Stimulated activated CD4-positive, alpha-beta T cell treated with anti-CD3 and anti-CD28 coated beads, TNF-alpha, amount 100 ng/mL, for 1 hour (primary cell): ENCODE measurements around the gene CNOT3.

ENCODE experiments used
- DNase-seq, 3 donors: peaks; one replicate each; pipeline ENCODE4 v3.0.0-alpha.2; 2020; ENCODE audit warnings: low read depth in 3 of 3, low spot score in 1 of 3

The CNOT3 gene

GRCh38 chr19:54149021-54149812 is 11.7 kb downstream of the CNOT3 start:
- no peak for DNase-seq

DNA sequence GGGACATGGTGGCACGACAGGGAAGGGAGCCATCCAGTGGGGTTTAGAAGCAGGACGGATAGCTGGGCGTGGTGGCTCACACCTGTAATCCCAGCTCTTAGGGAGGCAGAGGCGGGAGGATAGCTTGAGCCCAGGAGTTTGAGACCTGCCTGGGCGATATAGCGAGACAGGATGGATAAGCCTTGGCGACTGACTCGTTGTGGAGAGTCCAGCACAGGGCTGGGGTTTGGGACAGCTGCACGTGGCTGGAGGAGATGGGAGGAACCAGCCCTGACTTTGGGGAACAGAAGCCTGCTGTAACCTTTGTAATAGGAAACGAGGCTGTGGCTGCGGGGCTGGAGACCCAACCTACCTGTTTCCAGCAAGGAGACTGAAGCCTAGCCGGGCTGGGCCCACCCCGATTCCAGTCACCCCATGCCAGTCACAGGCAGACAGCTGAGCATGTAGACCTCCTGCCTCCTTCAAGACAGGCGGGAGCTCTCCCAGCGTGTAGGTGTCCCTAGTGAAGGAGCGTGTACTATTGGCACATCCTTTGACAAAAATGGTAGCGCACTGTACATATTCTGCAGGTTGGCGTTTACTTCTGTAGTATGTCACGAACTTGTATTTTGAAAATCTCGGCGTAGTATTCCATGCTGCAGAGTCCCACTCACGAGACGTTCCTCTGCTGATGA is 13.9 kb downstream of the CNOT3 start:
- no peak for DNase-seq

GRCh38 chr19:54152267-54152666 is 14.7 kb downstream of the CNOT3 start:
- DNase-seq: no peak

GRCh38 chr19:54152878-54153524 is 15.4 kb downstream of the CNOT3 start:
- DNase-seq: no peak

- no peak for DNase-seq
These were observed 16.3 kb downstream of the CNOT3 start for GRCh38 chr19:54153731-54154326.

GRCh38 chr19:54154603-54155345 is 17.2 kb downstream of the CNOT3 start:
- DNase-seq: no peak

DNA sequence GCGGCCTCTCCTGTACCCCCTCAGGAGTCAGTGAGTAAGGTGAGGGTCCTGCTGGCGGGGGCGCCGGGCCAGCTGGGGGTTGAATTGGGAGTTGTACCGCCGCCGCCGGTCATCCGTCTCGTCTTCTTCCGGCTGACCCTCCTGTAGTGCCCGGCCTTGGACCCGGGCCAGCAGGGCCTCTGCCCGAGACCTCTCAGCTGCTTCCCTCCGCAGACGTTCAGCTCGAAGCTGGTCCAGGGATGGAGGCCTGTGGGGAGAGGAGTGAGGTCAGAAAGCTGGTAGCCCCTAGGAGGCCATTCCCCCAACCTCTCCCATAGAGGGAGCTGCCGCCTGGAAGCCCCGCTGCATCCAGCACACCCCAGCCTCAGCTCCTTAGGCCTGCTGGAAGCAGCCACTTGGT is 18.1 kb downstream of the CNOT3 start:
- DNase-seq: no peak

DNA sequence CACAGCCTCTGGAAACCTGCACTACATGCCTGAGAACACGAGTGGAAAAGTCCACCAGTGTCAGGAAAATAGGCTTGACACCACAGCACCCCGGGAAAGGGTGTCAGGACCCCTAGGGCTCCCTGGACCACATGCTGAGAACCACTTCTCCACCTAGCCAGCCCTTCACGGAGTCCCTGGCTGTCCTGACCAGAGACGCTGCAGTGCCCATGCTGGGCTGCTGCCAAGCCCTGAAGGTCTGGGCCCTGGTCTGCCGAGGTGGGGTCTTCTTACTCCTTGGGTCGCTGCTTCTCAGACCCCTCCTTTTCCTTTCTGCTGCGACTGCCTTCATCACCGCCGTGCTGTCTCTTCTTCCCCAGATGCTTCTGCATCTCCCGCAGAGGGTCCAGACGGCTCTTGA is 18.9 kb downstream of the CNOT3 start:
- no peak for DNase-seq

DNA sequence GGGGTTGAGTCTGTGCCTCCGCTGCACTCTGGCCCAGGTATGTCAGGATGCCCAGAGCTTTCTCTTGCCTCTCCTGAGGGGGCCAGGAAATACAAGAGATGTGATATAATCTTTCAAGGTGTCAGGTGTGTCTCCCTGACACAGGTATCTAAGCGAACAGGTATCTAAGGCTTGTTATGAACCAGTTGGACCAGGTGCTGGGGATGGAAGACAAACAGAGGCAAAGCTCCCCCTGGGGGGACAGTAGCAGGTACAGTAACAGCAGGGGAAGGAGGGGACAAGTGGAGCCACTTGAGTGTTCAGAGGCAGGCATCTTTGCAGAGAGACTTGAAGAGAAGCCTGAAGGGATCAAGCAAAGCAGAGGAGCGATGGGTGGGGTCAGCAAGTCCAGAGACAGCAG is 19.4 kb downstream of the CNOT3 start:
- DNase-seq: no peak

GRCh38 chr19:54158812-54159351 is 21.3 kb downstream of the CNOT3 start:
- DNase-seq: no peak

- DNase-seq: peak; percentile 85 to 99 (median 95)
These were observed 22.0 kb downstream of the CNOT3 start, which contains the start of gene LENG1 for GRCh38 chr19:54159352-54160181. Gene LENG1, minus strand, starts transcription at chr19:54159721. Its CDS starts 26 bp downstream, at chr19:54159695.

- DNase-seq: no peak
These were observed 22.7 kb downstream of the CNOT3 start for GRCh38 chr19:54160182-54160811.

DNA sequence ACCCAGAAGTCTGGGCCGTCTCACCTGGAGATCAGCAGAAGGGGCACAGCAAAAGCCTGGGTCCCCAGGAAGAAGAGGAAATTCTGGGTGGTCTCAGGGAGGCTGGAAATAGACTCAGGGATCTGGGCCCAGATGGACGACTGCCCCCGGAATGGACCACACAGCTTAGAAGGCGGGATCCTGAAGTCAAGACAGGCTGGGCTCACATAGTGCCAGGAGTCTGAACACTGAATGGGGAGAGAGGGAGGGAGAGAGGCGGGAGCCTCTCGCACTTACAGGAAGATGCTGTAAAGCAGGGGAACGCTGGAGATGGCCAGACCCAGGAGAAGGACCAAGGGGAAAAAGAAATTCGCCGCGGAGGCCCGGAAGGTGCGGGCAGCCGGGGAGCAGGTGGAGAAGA is 23.3 kb downstream of the CNOT3 start:
- no peak for DNase-seq

DNA sequence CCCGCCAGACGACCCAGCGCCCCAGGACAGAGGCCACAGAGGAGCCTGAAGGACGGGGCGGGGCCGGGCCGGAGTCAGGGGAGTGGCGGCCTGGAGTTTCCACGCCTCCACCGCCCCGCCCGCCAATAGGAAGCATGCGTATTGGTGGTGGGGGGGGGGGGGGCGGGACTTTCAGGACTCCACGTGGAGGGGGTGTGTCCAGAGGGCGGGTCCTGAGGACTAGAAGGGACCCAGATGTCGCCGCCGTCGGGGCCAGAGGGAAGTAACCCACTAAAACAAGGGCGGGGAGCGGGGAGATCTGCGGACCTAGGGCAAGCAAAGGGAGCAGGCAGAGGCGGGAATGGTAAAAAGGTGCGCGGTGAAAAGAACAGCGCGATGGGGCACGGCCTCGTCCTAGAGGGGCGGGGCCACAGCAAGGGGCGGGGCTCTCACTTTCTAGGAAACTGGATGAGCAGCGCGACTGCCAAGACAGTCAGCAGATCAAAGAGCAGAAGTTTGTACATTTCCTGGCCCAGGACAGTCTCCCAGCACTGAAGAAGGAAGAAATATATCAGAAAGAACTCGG is 24.8 kb downstream of the CNOT3 start:
- DNase-seq: peak; percentile 36 to 70 (median 51)

GRCh38 chr19:54162884-54163283 is 25.3 kb downstream of the CNOT3 start:
- DNase-seq: no peak

- DNase-seq: no peak
These were observed 27.0 kb downstream of the CNOT3 start for GRCh38 chr19:54164369-54165068.

- no peak for DNase-seq
These were observed 27.7 kb downstream of the CNOT3 start for GRCh38 chr19:54165222-54165621.

GRCh38 chr19:54168174-54168917 is 30.8 kb downstream of the CNOT3 start:
- DNase-seq: peak; percentile 65 to 93 (median 77)
